HCT116 (cell line): ENCODE data around the gene PLA2R1.
"Not testable (repeated sequence)": the region's sequence is repeated elsewhere in the genome, so short reads cannot be mapped to it uniquely, and the experiment has no call there.

Experiments
- EGR1 ChIP-seq: IDR thresholded peaks from 2 replicates; pipeline ENCODE4 v1.6.1; 2012; ENCODE audit warnings: low read depth
- EZH2 ChIP-seq: fragments of 200-600 bp; sonication (generic); IDR thresholded peaks from 2 replicates; pipeline ENCODE4 v1.6.1; 2017; ENCODE audit warnings: antibody characterized with exemption, mixed run types
- EZH2phosphoT487 ChIP-seq: fragments of 200-600 bp; IDR thresholded peaks from 2 replicates; pipeline ENCODE4 v1.6.1; 2018; ENCODE audit warnings: antibody characterized with exemption, borderline replicate concordance
- POLR2A ChIP-seq: IDR thresholded peaks from 2 replicates; pipeline ENCODE4 v1.7.0; 2011; ENCODE audit warnings: borderline replicate concordance; ENCODE audit not compliant: insufficient read depth, insufficient read length; ENCODE audit errors: extremely low read depth
- POLR2AphosphoS5 ChIP-seq: IDR thresholded peaks from 2 replicates; pipeline ENCODE4 v1.6.1; 2011; ENCODE audit warnings: mild to moderate bottlenecking, low read depth, low read length, moderate library complexity
- SIN3A ChIP-seq: IDR thresholded peaks from 2 replicates; pipeline ENCODE4 v1.6.1; 2012; ENCODE audit warnings: low read depth
- SP1 ChIP-seq: IDR thresholded peaks from 2 replicates; pipeline ENCODE4 v1.6.1; 2012; ENCODE audit warnings: low read depth
- YY1 ChIP-seq: IDR thresholded peaks from 2 replicates; pipeline ENCODE4 v1.6.1; 2011; ENCODE audit warnings: low read length, low read depth, moderate library complexity, mild to moderate bottlenecking; ENCODE audit not compliant: insufficient replicate concordance; ENCODE audit errors: extremely low read depth
- ZNF274 ChIP-seq: fragments of 200-500 bp; sonication (Bioruptor generic); IDR thresholded peaks from 2 replicates; pipeline ENCODE4 v1.6.1; 2014; ENCODE audit warnings: mild to moderate bottlenecking, low read depth, low read length, inconsistent platforms
- TF ChIP-seq, protein P1 (sequence below), 3 experiments: fragments of 200-600 bp in 1 of 3; sonication (generic) in 1 of 3; IDR thresholded peaks in 2 of 3; conservative IDR thresholded peaks in 1 of 3; 2 replicates each; pipeline ENCODE4 v1.5.1; 2012 to 2017; ENCODE audit warnings: low read depth in 2 of 3, low read length in 2 of 3, antibody characterized with exemption in 1 of 3, borderline replicate concordance in 1 of 3, control low read depth in 1 of 3, mild to moderate bottlenecking in 1 of 3, mixed read lengths in 1 of 3, mixed run types in 1 of 3, moderate library complexity in 1 of 3; ENCODE audit not compliant: insufficient read depth in 1 of 3
- TF ChIP-seq, protein P2 (sequence below): IDR thresholded peaks from 2 replicates; pipeline ENCODE4 v1.6.1; 2011; ENCODE audit warnings: mild to moderate bottlenecking, low read length, moderate library complexity; ENCODE audit not compliant: insufficient replicate concordance; ENCODE audit errors: extremely low read depth
- TF ChIP-seq, protein P3 (sequence below): IDR thresholded peaks from 2 replicates; pipeline ENCODE4 v1.6.1; 2012

- TF ChIP-seq, protein P1, sequence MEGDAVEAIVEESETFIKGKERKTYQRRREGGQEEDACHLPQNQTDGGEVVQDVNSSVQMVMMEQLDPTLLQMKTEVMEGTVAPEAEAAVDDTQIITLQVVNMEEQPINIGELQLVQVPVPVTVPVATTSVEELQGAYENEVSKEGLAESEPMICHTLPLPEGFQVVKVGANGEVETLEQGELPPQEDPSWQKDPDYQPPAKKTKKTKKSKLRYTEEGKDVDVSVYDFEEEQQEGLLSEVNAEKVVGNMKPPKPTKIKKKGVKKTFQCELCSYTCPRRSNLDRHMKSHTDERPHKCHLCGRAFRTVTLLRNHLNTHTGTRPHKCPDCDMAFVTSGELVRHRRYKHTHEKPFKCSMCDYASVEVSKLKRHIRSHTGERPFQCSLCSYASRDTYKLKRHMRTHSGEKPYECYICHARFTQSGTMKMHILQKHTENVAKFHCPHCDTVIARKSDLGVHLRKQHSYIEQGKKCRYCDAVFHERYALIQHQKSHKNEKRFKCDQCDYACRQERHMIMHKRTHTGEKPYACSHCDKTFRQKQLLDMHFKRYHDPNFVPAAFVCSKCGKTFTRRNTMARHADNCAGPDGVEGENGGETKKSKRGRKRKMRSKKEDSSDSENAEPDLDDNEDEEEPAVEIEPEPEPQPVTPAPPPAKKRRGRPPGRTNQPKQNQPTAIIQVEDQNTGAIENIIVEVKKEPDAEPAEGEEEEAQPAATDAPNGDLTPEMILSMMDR (IDR thresholded peaks at IDR 0.05 in 2 of 3, conservative IDR thresholded peaks at IDR 0.05 in 1 of 3; ENCODE audit: borderline replicate concordance in 1 of 3, insufficient read depth in 1 of 3, low read depth in 2 of 3, low read length in 2 of 3) = not testable (repeated sequence)
- not testable (repeated sequence) for TF ChIP-seq POLR2A, EZH2phosphoT487, EGR1, ZNF274, YY1, EZH2, SP1, POLR2AphosphoS5, SIN3A
- TF ChIP-seq, protein P2, sequence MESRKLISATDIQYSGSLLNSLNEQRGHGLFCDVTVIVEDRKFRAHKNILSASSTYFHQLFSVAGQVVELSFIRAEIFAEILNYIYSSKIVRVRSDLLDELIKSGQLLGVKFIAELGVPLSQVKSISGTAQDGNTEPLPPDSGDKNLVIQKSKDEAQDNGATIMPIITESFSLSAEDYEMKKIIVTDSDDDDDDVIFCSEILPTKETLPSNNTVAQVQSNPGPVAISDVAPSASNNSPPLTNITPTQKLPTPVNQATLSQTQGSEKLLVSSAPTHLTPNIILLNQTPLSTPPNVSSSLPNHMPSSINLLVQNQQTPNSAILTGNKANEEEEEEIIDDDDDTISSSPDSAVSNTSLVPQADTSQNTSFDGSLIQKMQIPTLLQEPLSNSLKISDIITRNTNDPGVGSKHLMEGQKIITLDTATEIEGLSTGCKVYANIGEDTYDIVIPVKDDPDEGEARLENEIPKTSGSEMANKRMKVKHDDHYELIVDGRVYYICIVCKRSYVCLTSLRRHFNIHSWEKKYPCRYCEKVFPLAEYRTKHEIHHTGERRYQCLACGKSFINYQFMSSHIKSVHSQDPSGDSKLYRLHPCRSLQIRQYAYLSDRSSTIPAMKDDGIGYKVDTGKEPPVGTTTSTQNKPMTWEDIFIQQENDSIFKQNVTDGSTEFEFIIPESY = not testable (repeated sequence)
- TF ChIP-seq, protein P3, sequence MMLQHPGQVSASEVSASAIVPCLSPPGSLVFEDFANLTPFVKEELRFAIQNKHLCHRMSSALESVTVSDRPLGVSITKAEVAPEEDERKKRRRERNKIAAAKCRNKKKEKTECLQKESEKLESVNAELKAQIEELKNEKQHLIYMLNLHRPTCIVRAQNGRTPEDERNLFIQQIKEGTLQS = not testable (repeated sequence)
These were observed 99.9 kb downstream of the PLA2R1 start for GRCh38 chr2:159962513-159962912.
